Neural cell (in vitro differentiated cells): ENCODE results near the gene MROH2A. TPM values are rescaled to one million over a fixed set of nuclear protein-coding genes. Genes with fewer than 3 reads are reported as not detected.

Experiments
- H2AFZ ChIP-seq: fragments of 200-600, 300-800 bp; sonication (generic), shearing (Covaris generic); 2 replicates; pipeline ENCODE4 v1.6.0; 2014; ENCODE audit warnings: low read depth, mild to moderate bottlenecking, antibody characterized with exemption, low read length, moderate library complexity
- H3F3A ChIP-seq: fragments of 200-600 bp; shearing (Covaris generic); 2 replicates; pipeline ENCODE4 v1.6.1; 2016; ENCODE audit warnings: mild to moderate bottlenecking, moderate library complexity, mixed read lengths, antibody characterized with exemption, low read length; ENCODE audit not compliant: insufficient read depth, poor library complexity, severe bottlenecking
- H3K27ac ChIP-seq: fragments of 200-600, 300-800 bp; sonication (generic), shearing (Covaris generic); 2 replicates; pipeline ENCODE4 v1.5.1; 2014; ENCODE audit warnings: mild to moderate bottlenecking, low read length, moderate library complexity
- H3K27me3 ChIP-seq: fragments of 300-800, 200-600 bp; sonication (generic), shearing (Covaris generic); 2 replicates; pipeline ENCODE4 v1.6.0; 2014; ENCODE audit warnings: mild to moderate bottlenecking, low read depth, low read length, moderate library complexity; ENCODE audit not compliant: insufficient read depth
- H3K36me3 ChIP-seq: fragments of 300-800, 200-600 bp; sonication (generic), shearing (Covaris generic); 2 replicates; pipeline ENCODE4 v1.5.1; 2014; ENCODE audit warnings: mild to moderate bottlenecking, antibody characterized with exemption, low read length, moderate library complexity; ENCODE audit not compliant: insufficient read depth
- H3K4me2 ChIP-seq: fragments of 300-800, 200-600 bp; sonication (generic), shearing (Covaris generic); 2 replicates; pipeline ENCODE4 v1.6.0; 2014; ENCODE audit warnings: mild to moderate bottlenecking, low read length
- H3K4me3 ChIP-seq: fragments of 300-800, 200-600 bp; sonication (generic), shearing (Covaris generic); 2 replicates; pipeline ENCODE4 v1.5.1; 2014; ENCODE audit warnings: mild to moderate bottlenecking, low read length, moderate library complexity
- H3K79me2 ChIP-seq: fragments of 200-600 bp; shearing (Covaris generic); replicated peaks from 2 replicates; pipeline ENCODE4 v1.6.0; 2014; ENCODE audit warnings: mild to moderate bottlenecking, low read length, moderate library complexity; ENCODE audit not compliant: insufficient read depth
- H3K9ac ChIP-seq: fragments of 300-800, 200-600 bp; sonication (generic), shearing (Covaris generic); 2 replicates; pipeline ENCODE4 v1.6.1; 2016; ENCODE audit warnings: mild to moderate bottlenecking, low read length, mixed read lengths
- H3K9me2 ChIP-seq: fragments of 200-600 bp; shearing (Covaris generic); 2 replicates; pipeline ENCODE4 v1.6.1; 2016; ENCODE audit warnings: mild to moderate bottlenecking, low read length, mixed read lengths; ENCODE audit not compliant: insufficient read depth
- H3K9me3 ChIP-seq: fragments of 200-600, 300-800 bp; sonication (generic), shearing (Covaris generic); 2 replicates; pipeline ENCODE4 v1.6.1; 2016; ENCODE audit warnings: mild to moderate bottlenecking, mixed run types, low read length, moderate library complexity, mixed read lengths
- H4K20me1 ChIP-seq: fragments of 200-600 bp; shearing (Covaris generic); 2 replicates; pipeline ENCODE4 v1.6.1; 2016; ENCODE audit warnings: mild to moderate bottlenecking, mixed run types; ENCODE audit not compliant: insufficient read depth
- EP300 ChIP-seq: fragments of 450-650 bp; conservative IDR thresholded peaks from 2 replicates; pipeline ENCODE4 v1.6.1; 2014; ENCODE audit warnings: antibody characterized with exemption, mild to moderate bottlenecking, moderate library complexity; ENCODE audit not compliant: poor library complexity, severe bottlenecking
- EZH2 ChIP-seq: fragments of 200-600, 300-800 bp; shearing (Covaris generic), sonication (generic); IDR thresholded peaks from 2 replicates; pipeline ENCODE4 v1.6.1; 2014; ENCODE audit warnings: antibody characterized with exemption, low read length, borderline replicate concordance, mild to moderate bottlenecking; ENCODE audit not compliant: insufficient read depth, poor library complexity, severe bottlenecking
- MXI1 ChIP-seq: fragments of 450-650 bp; conservative IDR thresholded peaks from 2 replicates; pipeline ENCODE4 v1.6.1; 2014; ENCODE audit warnings: antibody characterized with exemption, mild to moderate bottlenecking; ENCODE audit not compliant: poor library complexity, severe bottlenecking
- POLR2AphosphoS5 ChIP-seq: IDR thresholded peaks from 2 replicates; pipeline ENCODE4 v1.6.1; 2012
- RAD21 ChIP-seq: fragments of 450-650 bp; conservative IDR thresholded peaks from 2 replicates; pipeline ENCODE4 v1.6.1; 2014; ENCODE audit warnings: antibody characterized with exemption, mild to moderate bottlenecking, moderate library complexity
- SMC3 ChIP-seq: fragments of 450-650 bp; conservative IDR thresholded peaks from 2 replicates; pipeline ENCODE4 v1.6.1; 2014; ENCODE audit warnings: antibody characterized with exemption, mild to moderate bottlenecking, moderate library complexity; ENCODE audit not compliant: poor library complexity
- TAF1 ChIP-seq: IDR thresholded peaks from 2 replicates; pipeline ENCODE4 v1.6.1; 2012; ENCODE audit warnings: low read depth
- polyA plus RNA-seq: library from polyadenylated mRNA; depleted of rRNA; stranded (reverse); fragments of >200 nt; gene quantifications from 2 replicates; pipeline ENCODE4 v1.2.3, GENCODE V29; 2014
- TF ChIP-seq, protein P1 (sequence below): IDR thresholded peaks from 2 replicates; pipeline ENCODE4 v1.6.1; 2012; ENCODE audit warnings: borderline replicate concordance
- TF ChIP-seq, protein P2 (sequence below): fragments of 450-650 bp; IDR thresholded peaks from 2 replicates; pipeline ENCODE4 v1.5.1; 2014; ENCODE audit warnings: antibody characterized with exemption, mild to moderate bottlenecking, moderate library complexity; ENCODE audit not compliant: poor library complexity, severe bottlenecking

MROH2A gene
- polyA plus RNA-seq, 1 donor from 2014 or later: not detected

- no peak overlapping the region for H3K4me3 ChIP-seq
- H3K9me3 ChIP-seq: no peaks in the 10 kb centered on the region
- no peak overlapping the region for H3K4me2 ChIP-seq
Measured at GRCh38 chr2:233821196-233821595, 43.1 kb downstream of the MROH2A start.

DNA sequence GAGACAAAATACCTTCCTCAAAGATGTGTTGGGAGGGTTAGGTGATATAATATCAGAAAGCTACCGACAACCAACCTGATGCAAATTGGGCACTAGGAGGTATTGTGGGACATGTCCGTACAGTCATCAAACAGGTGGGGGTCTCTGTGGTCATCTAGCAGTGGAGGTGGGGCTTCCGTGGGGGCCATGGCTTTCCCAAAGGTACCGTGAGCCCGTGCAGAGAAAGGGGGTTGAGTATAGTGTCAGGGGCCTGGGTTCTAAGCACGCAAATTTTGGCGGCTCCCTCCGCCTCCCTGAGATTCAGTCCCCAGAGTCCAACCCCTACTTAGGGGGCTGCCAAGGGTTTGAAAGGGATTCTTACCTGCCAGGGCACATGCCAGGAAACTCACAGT lies 43.6 kb downstream of the MROH2A start:
- no peak for TF ChIP-seq EZH2
- TF ChIP-seq RAD21: no peak
- H3K9me3 ChIP-seq: no peaks in the 10 kb centered on the region
- H2AFZ ChIP-seq: no peak overlapping the region
- H3K4me2 ChIP-seq: no peak overlapping the region
- H3K27me3 ChIP-seq: no peaks in the 10 kb centered on the region
- H3K4me3 ChIP-seq: no peak overlapping the region
- H4K20me1 ChIP-seq: no peaks in the 10 kb centered on the region
- no peak overlapping the region for H3K9ac ChIP-seq
- no peaks in the 10 kb centered on the region for H3K36me3 ChIP-seq
- no peaks in the 10 kb centered on the region for H3K79me2 ChIP-seq
- no peak overlapping the region for H3K27ac ChIP-seq
- H3K9me2 ChIP-seq: no peaks in the 10 kb centered on the region
- no peaks in the 10 kb centered on the region for H3F3A ChIP-seq

More at GRCh38 chr2:233821196-233821595, 43.1 kb downstream of the MROH2A start:
- Histone ChIP-seq H3K27ac (no peak overlapping the region), H3K79me2 (no peaks in the 10 kb centered on the region), H3F3A (no peaks in the 10 kb centered on the region), H3K27me3 (no peaks in the 10 kb centered on the region), H3K9ac (no peak overlapping the region), H3K36me3 (no peaks in the 10 kb centered on the region), H3K9me2 (no peaks in the 10 kb centered on the region), H4K20me1 (no peaks in the 10 kb centered on the region), H2AFZ (no peak overlapping the region)
- TF ChIP-seq, protein P1, sequence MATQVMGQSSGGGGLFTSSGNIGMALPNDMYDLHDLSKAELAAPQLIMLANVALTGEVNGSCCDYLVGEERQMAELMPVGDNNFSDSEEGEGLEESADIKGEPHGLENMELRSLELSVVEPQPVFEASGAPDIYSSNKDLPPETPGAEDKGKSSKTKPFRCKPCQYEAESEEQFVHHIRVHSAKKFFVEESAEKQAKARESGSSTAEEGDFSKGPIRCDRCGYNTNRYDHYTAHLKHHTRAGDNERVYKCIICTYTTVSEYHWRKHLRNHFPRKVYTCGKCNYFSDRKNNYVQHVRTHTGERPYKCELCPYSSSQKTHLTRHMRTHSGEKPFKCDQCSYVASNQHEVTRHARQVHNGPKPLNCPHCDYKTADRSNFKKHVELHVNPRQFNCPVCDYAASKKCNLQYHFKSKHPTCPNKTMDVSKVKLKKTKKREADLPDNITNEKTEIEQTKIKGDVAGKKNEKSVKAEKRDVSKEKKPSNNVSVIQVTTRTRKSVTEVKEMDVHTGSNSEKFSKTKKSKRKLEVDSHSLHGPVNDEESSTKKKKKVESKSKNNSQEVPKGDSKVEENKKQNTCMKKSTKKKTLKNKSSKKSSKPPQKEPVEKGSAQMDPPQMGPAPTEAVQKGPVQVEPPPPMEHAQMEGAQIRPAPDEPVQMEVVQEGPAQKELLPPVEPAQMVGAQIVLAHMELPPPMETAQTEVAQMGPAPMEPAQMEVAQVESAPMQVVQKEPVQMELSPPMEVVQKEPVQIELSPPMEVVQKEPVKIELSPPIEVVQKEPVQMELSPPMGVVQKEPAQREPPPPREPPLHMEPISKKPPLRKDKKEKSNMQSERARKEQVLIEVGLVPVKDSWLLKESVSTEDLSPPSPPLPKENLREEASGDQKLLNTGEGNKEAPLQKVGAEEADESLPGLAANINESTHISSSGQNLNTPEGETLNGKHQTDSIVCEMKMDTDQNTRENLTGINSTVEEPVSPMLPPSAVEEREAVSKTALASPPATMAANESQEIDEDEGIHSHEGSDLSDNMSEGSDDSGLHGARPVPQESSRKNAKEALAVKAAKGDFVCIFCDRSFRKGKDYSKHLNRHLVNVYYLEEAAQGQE: no peak
- TF ChIP-seq TAF1: no peak
- no peak for TF ChIP-seq EP300
- no peak for TF ChIP-seq SMC3
- TF ChIP-seq EZH2: no peak
- TF ChIP-seq RAD21: no peak
- TF ChIP-seq MXI1: no peak
- TF ChIP-seq, protein P2, sequence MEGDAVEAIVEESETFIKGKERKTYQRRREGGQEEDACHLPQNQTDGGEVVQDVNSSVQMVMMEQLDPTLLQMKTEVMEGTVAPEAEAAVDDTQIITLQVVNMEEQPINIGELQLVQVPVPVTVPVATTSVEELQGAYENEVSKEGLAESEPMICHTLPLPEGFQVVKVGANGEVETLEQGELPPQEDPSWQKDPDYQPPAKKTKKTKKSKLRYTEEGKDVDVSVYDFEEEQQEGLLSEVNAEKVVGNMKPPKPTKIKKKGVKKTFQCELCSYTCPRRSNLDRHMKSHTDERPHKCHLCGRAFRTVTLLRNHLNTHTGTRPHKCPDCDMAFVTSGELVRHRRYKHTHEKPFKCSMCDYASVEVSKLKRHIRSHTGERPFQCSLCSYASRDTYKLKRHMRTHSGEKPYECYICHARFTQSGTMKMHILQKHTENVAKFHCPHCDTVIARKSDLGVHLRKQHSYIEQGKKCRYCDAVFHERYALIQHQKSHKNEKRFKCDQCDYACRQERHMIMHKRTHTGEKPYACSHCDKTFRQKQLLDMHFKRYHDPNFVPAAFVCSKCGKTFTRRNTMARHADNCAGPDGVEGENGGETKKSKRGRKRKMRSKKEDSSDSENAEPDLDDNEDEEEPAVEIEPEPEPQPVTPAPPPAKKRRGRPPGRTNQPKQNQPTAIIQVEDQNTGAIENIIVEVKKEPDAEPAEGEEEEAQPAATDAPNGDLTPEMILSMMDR: no peak
- no peak for TF ChIP-seq POLR2AphosphoS5
